HepG2 (cell line): Measurements from ENCODE around the gene NPHP1. TPM values are rescaled to one million over a fixed set of nuclear protein-coding genes. Genes with fewer than 3 reads are reported as not detected.

Experiments used
- ARID3A ChIP-seq: IDR thresholded peaks from 2 replicates; pipeline ENCODE4 v1.6.1; 2012; ENCODE audit warnings: low read depth, low read length, improper control_type of control experiment
- HDAC6 ChIP-seq: fragments of 200-600 bp; sonication (generic); IDR thresholded peaks from 2 replicates; pipeline ENCODE4 v1.7.0; 2017; ENCODE audit warnings: mild to moderate bottlenecking, antibody characterized with exemption, low read length, low read depth
- HNF1B ChIP-seq: sonication (generic); formaldehyde crosslinking; IDR thresholded peaks from 2 replicates; pipeline ENCODE4 v1.5.1; 2020; ENCODE audit warnings: mild to moderate bottlenecking, moderate library complexity, missing genetic modification reagents
- HNF4G ChIP-seq, 2 experiments: sonication (generic) in 1 of 2; formaldehyde crosslinking in 1 of 2; IDR thresholded peaks; 2 replicates each; pipeline versions ENCODE4 v1.4.0 to v1.6.1; 2011 to 2020; ENCODE audit warnings: borderline replicate concordance in 2 of 2, low read depth in 2 of 2, mild to moderate bottlenecking in 2 of 2, low read length in 1 of 2, missing genetic modification reagents in 1 of 2, moderate library complexity in 1 of 2
- IRF2 ChIP-seq: IDR thresholded peaks from 2 replicates; pipeline ENCODE4 v1.6.1; 2018; ENCODE audit warnings: missing genetic modification reagents, missing compliant biosample characterization
- KMT2A ChIP-seq: sonication (generic); formaldehyde crosslinking; IDR thresholded peaks from 2 replicates; pipeline ENCODE4 v1.4.0; 2020; ENCODE audit warnings: missing genetic modification reagents
- MYPOP ChIP-seq: sonication (generic); formaldehyde crosslinking; IDR thresholded peaks from 2 replicates; pipeline ENCODE4 v1.8.1; 2023; ENCODE audit warnings: mild to moderate bottlenecking, moderate library complexity, missing genetic modification reagents
- PPARG ChIP-seq: conservative IDR thresholded peaks from 2 replicates; pipeline ENCODE4 v1.6.1; 2016; ENCODE audit warnings: missing biosample characterization, missing genetic modification reagents
- RXRB ChIP-seq: IDR thresholded peaks from 2 replicates; pipeline ENCODE4 v1.6.1; 2016; ENCODE audit warnings: borderline replicate concordance, missing genetic modification reagents, missing compliant biosample characterization
- SALL1 ChIP-seq: sonication (generic); formaldehyde crosslinking; IDR thresholded peaks from 2 replicates; pipeline ENCODE4 v1.8.0; 2022; ENCODE audit warnings: mild to moderate bottlenecking, missing genetic modification reagents
- SMYD3 ChIP-seq: sonication (generic); formaldehyde crosslinking; IDR thresholded peaks from 2 replicates; pipeline ENCODE4 v1.8.1; 2023; ENCODE audit warnings: mild to moderate bottlenecking, missing genetic modification reagents
- TEAD3 ChIP-seq: optimal IDR thresholded peaks from 2 replicates; pipeline ENCODE3; 2016; ENCODE audit warnings: borderline replicate concordance
- TFAP4 ChIP-seq: sonication (generic); IDR thresholded peaks from 2 replicates; pipeline ENCODE4 v1.6.1; 2016; ENCODE audit warnings: low read depth, borderline replicate concordance
- THYN1 ChIP-seq: sonication (generic); formaldehyde crosslinking; IDR thresholded peaks from 2 replicates; pipeline ENCODE4 v1.8.1; 2023; ENCODE audit warnings: low read depth, mild to moderate bottlenecking, moderate library complexity, missing genetic modification reagents, borderline replicate concordance
- ZFX ChIP-seq: sonication (generic); formaldehyde crosslinking; IDR thresholded peaks from 2 replicates; pipeline ENCODE4 v1.4.0; 2020; ENCODE audit warnings: mild to moderate bottlenecking, low read depth, missing genetic modification reagents, moderate library complexity
- ZNF138 ChIP-seq: sonication (generic); formaldehyde crosslinking; IDR thresholded peaks from 2 replicates; pipeline ENCODE4 v1.5.0; 2020; ENCODE audit warnings: mild to moderate bottlenecking, low read depth, missing genetic modification reagents
- ZNF160 ChIP-seq: sonication (generic); formaldehyde crosslinking; IDR thresholded peaks from 2 replicates; pipeline ENCODE4 v1.8.0; 2022; ENCODE audit warnings: mild to moderate bottlenecking, inconsistent platforms, missing genetic modification reagents
- ZNF232 ChIP-seq: sonication (generic); formaldehyde crosslinking; IDR thresholded peaks from 2 replicates; pipeline ENCODE4 v1.4.0; 2020; ENCODE audit warnings: missing genetic modification reagents, borderline replicate concordance
- ZNF33A ChIP-seq: sonication (generic); formaldehyde crosslinking; IDR thresholded peaks from 2 replicates; pipeline ENCODE4 v1.5.1; 2020; ENCODE audit warnings: missing genetic modification reagents, mild to moderate bottlenecking, moderate library complexity, borderline replicate concordance
- ZNF547 ChIP-seq: sonication (generic); formaldehyde crosslinking; IDR thresholded peaks from 2 replicates; pipeline ENCODE4 v1.5.1; 2020; ENCODE audit warnings: mild to moderate bottlenecking, missing genetic modification reagents
- ZNF883 ChIP-seq: sonication (generic); formaldehyde crosslinking; IDR thresholded peaks from 2 replicates; pipeline ENCODE4 v1.5.1; 2020; ENCODE audit warnings: mild to moderate bottlenecking, missing genetic modification reagents; ENCODE audit errors: not compliant biosample characterization
- ZNF891 ChIP-seq: sonication (generic); formaldehyde crosslinking; IDR thresholded peaks from 2 replicates; pipeline ENCODE4 v1.5.0; 2020; ENCODE audit warnings: mild to moderate bottlenecking, missing genetic modification reagents
- polyA plus RNA-seq, 8 experiments: library from polyadenylated mRNA; depleted of rRNA in 3 of 8; stranded (reverse) in 7 of 8; unstranded in 1 of 8; fragments of >200 nt; fragmentation: Illumina TruSeq in 4 of 8; extraction: Trizol in 4 of 8; gene quantifications; 2 replicates each; pipeline versions ENCODE4 v1.2.1 to v1.2.3, GENCODE V29; 2011 to 2016; ENCODE audit warnings: low read depth in 4 of 8, missing spikeins in 1 of 8, mixed read lengths in 1 of 8; ENCODE audit not compliant: insufficient read depth in 1 of 8
- total RNA-seq, 5 experiments: library from RNA; depleted of rRNA; stranded (reverse); fragments of >200 nt; fragmentation: Illumina TruSeq; extraction: Trizol; gene quantifications; 2 replicates each; pipeline ENCODE4 v1.2.3, GENCODE V29; 2016; ENCODE audit warnings: low read depth in 1 of 5

The NPHP1 gene
- total and polyA plus RNA-seq, 2 of the 13 experiments (the other 11 are each of a cell fraction or from before 2014, with no cell fraction given) = 2.7 to 4.8 TPM

GRCh38 chr2:110204408-110205385, at the start of gene NPHP1 (continued):
- TF ChIP-seq ZNF138 (CRISPR knock-in tag) (no peak), SMYD3 (0 out of 2 replicates have a peak, but pooled peaks have one; percentile 73), TFAP4 (peak; percentile 48; the same call in 1 of the 2 replicates), ZNF160 (CRISPR knock-in tag) (peak; percentile 59; the same call in 1 of the 2 replicates), SALL1 (CRISPR knock-in tag) (peak; percentile 75), HNF1B (CRISPR knock-in tag) (peak; percentile 45; the same call in 1 of the 2 replicates), ZNF891 (CRISPR knock-in tag) (peak; percentile 63; the same call in 1 of the 2 replicates), ZFX (CRISPR knock-in tag) (peak; percentile 67), ZNF232 (CRISPR knock-in tag) (peak; percentile 77; the same call in 1 of the 2 replicates), ZNF33A (CRISPR knock-in tag) (no peak), ZNF547 (CRISPR knock-in tag) (peak; percentile 50; the same call in 1 of the 2 replicates), ARID3A (peak; percentile 62; the same call in 1 of the 2 replicates), TEAD3 (CRISPR knock-in tag) (peak; percentile 56), PPARG (0 out of 2 replicates have a peak, but pooled peaks have one; percentile 37), KMT2A (peak; percentile 87), ZNF883 (CRISPR knock-in tag) (peak; percentile 90), HNF4G (IDR thresholded peaks at IDR 0.05; ENCODE audit: borderline replicate concordance, low read depth, low read length) (0 out of 2 replicates have a peak, but pooled peaks have one; percentile 28), HNF4G (CRISPR knock-in tag; IDR thresholded peaks at IDR 0.05; ENCODE audit: borderline replicate concordance, low read depth) (peak; percentile 59; the same call in 1 of the 2 replicates), HDAC6 (no peak), MYPOP (CRISPR knock-in tag) (no peak), THYN1 (CRISPR knock-in tag) (no peak), IRF2 (CRISPR knock-in tag) (peak; percentile 90), RXRB (CRISPR knock-in tag) (peak; percentile 56; the same call in 1 of the 2 replicates)
